GM20000 (cell line): ENCODE measurements around the gene RBM24.

Experiments used
- DNase-seq: peaks from one replicate; pipeline ENCODE4 v3.0.0; 2012; ENCODE audit warnings: low spot score
- TF ChIP-seq, protein P1 (sequence below): IDR thresholded peaks from 2 replicates; pipeline ENCODE4 v1.5.1; 2012; ENCODE audit warnings: mild to moderate bottlenecking, control low read depth; ENCODE audit errors: extremely low read depth, missing control alignments

The RBM24 gene

DNA sequence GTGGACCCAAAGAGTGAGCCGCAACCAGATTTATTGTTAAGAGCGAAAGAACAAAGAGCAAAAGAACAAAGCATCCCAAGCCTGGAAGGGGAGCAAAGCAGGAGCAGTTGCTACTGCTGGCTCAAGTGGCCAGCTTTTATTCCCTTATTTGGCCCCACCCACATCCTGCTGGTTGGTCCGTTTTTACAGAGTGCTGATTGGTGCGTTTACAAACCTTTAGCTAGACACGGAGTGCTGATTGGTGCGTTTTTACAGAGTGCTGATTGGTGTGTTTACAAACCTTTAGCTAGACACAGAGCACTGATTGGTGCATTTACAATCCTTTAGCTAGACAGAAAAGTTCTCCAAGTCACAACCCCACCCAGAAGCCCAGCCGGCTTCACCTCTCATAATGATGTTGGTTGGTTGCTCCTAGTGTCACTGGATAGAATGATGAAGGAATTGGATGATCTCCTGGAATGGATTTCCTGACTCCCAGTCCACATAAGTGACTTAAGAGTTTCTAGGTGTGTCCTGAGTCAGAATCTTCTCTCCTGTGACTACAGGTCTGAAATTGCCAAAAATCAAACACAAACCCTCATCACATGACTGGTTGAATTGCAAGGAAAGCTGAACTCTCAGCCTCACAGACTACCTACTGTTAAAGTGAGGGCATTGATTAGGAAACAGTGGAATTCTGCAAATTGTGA is 60.1 kb downstream of the RBM24 start:
- TF ChIP-seq, protein P1, sequence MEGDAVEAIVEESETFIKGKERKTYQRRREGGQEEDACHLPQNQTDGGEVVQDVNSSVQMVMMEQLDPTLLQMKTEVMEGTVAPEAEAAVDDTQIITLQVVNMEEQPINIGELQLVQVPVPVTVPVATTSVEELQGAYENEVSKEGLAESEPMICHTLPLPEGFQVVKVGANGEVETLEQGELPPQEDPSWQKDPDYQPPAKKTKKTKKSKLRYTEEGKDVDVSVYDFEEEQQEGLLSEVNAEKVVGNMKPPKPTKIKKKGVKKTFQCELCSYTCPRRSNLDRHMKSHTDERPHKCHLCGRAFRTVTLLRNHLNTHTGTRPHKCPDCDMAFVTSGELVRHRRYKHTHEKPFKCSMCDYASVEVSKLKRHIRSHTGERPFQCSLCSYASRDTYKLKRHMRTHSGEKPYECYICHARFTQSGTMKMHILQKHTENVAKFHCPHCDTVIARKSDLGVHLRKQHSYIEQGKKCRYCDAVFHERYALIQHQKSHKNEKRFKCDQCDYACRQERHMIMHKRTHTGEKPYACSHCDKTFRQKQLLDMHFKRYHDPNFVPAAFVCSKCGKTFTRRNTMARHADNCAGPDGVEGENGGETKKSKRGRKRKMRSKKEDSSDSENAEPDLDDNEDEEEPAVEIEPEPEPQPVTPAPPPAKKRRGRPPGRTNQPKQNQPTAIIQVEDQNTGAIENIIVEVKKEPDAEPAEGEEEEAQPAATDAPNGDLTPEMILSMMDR: no peak
- DNase-seq: no peak

DNA sequence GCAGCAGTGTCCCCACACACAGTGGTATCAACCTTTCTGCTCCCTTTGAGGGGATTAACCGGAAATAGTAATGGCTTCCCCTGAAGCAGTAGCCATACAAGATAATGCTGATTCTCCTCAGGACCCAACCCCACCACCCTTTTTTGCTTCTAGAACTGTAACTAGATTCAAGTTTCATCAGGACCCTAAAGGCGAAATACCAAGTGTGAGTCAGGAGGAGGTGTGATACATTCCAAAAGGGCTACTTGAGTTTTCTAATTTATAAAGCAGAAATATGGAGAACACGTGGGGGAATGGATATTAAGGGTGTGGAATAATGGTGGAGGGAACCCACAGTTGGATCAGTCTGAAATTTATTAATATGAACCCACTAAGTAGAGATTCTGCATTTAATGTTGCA is 60.7 kb downstream of the RBM24 start:
- no peak for DNase-seq
- TF ChIP-seq, protein P1: no peak

DNA sequence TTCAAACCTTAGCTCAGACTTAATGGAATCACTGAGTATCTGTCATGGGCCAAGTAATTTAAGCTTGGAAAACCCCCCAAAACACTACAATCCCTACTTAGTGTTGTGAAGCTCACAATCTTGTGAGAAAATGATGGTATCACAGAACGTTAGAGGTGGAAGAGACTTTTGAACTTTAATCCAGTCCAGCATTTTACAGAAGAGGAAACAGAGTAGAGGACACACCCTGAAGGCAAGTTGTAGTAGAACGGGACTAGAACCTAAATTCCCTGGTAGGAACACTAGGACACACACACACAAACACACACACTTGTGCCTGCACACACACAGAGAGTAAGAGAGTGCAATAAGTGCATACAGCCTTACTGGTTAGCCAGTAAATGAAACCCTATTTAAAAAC is 62.1 kb downstream of the RBM24 start:
- no peak for DNase-seq
- TF ChIP-seq, protein P1: no peak
